Ovary (tissue), 9 donors: ENCODE measurements around the gene MAN1B1. TPM values are rescaled to one million over a fixed set of nuclear protein-coding genes. Genes with fewer than 3 reads are reported as not detected.

Experiments used
- DNase-seq, 5 donors: peaks; one replicate each; pipeline ENCODE4 v3.0.0-alpha.2; 2019 to 2020
- H3K27ac ChIP-seq, 2 donors: fragments of 200-600 bp; one replicate each; pipeline versions ENCODE4 v1.5.1 to v1.8.0; 2019 to 2022
- H3K27me3 ChIP-seq: fragments of 200-600 bp; one replicate; pipeline ENCODE4 v1.8.0; 2022
- H3K36me3 ChIP-seq: fragments of 200-600 bp; sonication (generic); one replicate; pipeline ENCODE4 v1.5.1; 2019
- H3K4me1 ChIP-seq: one replicate; pipeline ENCODE4 v1.8.1; 2013; ENCODE audit warnings: mild to moderate bottlenecking, moderate library complexity; ENCODE audit not compliant: insufficient read depth
- H3K4me3 ChIP-seq: fragments of 200-600 bp; sonication (generic); one replicate; pipeline ENCODE4 v1.5.1; 2017
- H3K9me3 ChIP-seq, 2 donors: fragments of 200-600 bp in 1 of 2; sonication (generic) in 1 of 2; one replicate each; pipeline versions ENCODE4 v1.5.1 to v1.8.1; 2013 to 2019; ENCODE audit warnings: mild to moderate bottlenecking in 1 of 2, moderate library complexity in 1 of 2
- EP300 ChIP-seq: sonication (generic); formaldehyde crosslinking; IDR thresholded peaks from one replicate; pipeline ENCODE4 v1.6.1; 2017; ENCODE audit warnings: antibody characterized with exemption
- POLR2A ChIP-seq: fragments of 450-650 bp; IDR thresholded peaks from one replicate; pipeline ENCODE4 v1.6.1; 2017; ENCODE audit warnings: antibody characterized with exemption, mild to moderate bottlenecking, moderate library complexity
- WGBS, 3 donors: extraction: QIAGEN DNeasy Blood & Tissue Kit in 1 of 3; methylation state at CpG; one replicate each; pipeline versions ENCODE4 v1.1.5 to v1.1.7; 2013 to 2017; 5-methylcytosine and 5-hydroxymethylcytosine counted together
- intact Hi-C, 4 donors: fragments of 100-400 bp; cut with DNase I; formaldehyde crosslinking; loops; one replicate each; pipeline versions ENCODE4 v1.11.0 to v1.15.1; 2022 to 2023
- polyA plus RNA-seq, 2 donors: library from polyadenylated mRNA; stranded (reverse); fragments of 200-250 nt in 1 of 2; fragments of 350-450 nt in 1 of 2; fragmentation: Illumina TruSeq in 1 of 2; extraction: RNeasy Lipid Tissue Mini Kit (QIAGEN cat#74804) in 1 of 2; gene quantifications; one replicate each; pipeline ENCODE4 v1.2.3, GENCODE V29; 2013 to 2014
- total RNA-seq, 7 donors: library from RNA; depleted of rRNA in 2 of 7; stranded (reverse); fragments of >200 nt in 2 of 7; fragmentation: NEBNext Ultra II Directional in 3 of 7; extraction: Animal tissue kit (Norgen Biotek cat#: 25700) in 3 of 7; gene quantifications; one replicate each; pipeline versions ENCODE4 v1.1.0 to v1.2.4, GENCODE V29; 2016 to 2023
- TF ChIP-seq, protein P1 (sequence below), 3 donors: fragments of 450-650 bp in 2 of 3; fragments of 200-600 bp in 1 of 3; IDR thresholded peaks; one replicate each; pipeline versions ENCODE4 v1.5.1 to v1.8.0; 2016 to 2022; ENCODE audit warnings: antibody characterized with exemption in 3 of 3, mild to moderate bottlenecking in 1 of 3
- donor health status: DM: no; HTN: no; CAD: no; lungs with moderate emphysema.
- donor health status: DM: no; HTN: no; CAD: no.
- donor health status: Bipolar disorder and iron deficiency.
- donor health status: DM: yes; HTN: yes; CAD: no.
- donor health status: DM: no; HTN: no; CAD: no.
- donor health status: DM: yes; HTN: yes; CAD: no.

The MAN1B1 gene
- total and polyA plus RNA-seq, 9 donors: 30.2 to 109 (median 39.7) TPM

- Histone ChIP-seq H3K36me3 (no peaks in the 10 kb centered on the region), H3K27me3 (peaks cover 4% of the 10 kb centered on the region), H3K4me3 (no peak overlapping the region), H3K9me3 (no peaks in the 10 kb centered on the region), H3K4me1 (no peaks in the 10 kb centered on the region), H3K27ac (no peak overlapping the region)
- no peak for TF ChIP-seq POLR2A
- TF ChIP-seq EP300: no peak
- TF ChIP-seq, protein P1, sequence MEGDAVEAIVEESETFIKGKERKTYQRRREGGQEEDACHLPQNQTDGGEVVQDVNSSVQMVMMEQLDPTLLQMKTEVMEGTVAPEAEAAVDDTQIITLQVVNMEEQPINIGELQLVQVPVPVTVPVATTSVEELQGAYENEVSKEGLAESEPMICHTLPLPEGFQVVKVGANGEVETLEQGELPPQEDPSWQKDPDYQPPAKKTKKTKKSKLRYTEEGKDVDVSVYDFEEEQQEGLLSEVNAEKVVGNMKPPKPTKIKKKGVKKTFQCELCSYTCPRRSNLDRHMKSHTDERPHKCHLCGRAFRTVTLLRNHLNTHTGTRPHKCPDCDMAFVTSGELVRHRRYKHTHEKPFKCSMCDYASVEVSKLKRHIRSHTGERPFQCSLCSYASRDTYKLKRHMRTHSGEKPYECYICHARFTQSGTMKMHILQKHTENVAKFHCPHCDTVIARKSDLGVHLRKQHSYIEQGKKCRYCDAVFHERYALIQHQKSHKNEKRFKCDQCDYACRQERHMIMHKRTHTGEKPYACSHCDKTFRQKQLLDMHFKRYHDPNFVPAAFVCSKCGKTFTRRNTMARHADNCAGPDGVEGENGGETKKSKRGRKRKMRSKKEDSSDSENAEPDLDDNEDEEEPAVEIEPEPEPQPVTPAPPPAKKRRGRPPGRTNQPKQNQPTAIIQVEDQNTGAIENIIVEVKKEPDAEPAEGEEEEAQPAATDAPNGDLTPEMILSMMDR (IDR thresholded peaks at IDR 0.05): no peak
- intact Hi-C loops: loop anchor here in 1 of 4 donors (5.0 kb wide), 1 partner anchor 42 kb away; the partner anchor contains the start of gene ABCA2
- 83 to 87% (median 85%) methylated on average over 17 of the region's 17 CpGs for WGBS, 3 donors
- DNase-seq: no peak
Measured at GRCh38 chr9:137068539-137069507, 18.0 kb upstream of the MAN1B1 start.

DNA sequence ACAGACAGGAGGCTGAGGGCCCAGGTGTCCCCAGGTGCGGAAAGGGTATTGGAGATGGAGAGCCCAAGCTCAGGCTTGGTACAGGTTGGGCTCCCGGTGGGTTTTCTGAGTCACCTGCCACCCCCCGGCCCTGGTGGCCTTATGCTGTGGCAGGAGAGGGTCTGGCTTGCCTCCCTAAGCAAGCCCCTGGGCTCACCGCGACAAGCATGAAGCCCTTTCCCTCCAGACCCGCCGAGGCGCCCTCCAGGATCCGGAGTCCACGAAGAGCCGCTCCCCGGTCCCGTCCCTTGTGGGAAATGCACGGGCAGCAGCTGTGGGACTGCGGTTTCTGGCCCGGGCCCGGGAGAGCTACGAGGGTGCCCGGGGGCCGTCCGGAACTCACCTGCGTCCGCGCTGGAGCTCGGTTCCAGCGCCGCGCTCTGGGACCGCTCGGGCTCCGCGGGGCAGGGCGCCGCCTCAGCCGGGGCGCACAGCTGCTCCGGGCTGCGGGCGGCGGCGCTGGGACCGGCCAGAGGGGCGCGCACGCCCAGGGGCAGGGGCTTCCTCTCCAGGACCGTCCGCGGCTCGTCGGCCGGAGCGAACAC is 17.2 kb upstream of the MAN1B1 start:
- Histone ChIP-seq H3K9me3 (no peaks in the 10 kb centered on the region), H3K4me3 (no peak overlapping the region), H3K36me3 (no peaks in the 10 kb centered on the region), H3K27ac (no peak overlapping the region), H3K4me1 (no peaks in the 10 kb centered on the region), H3K27me3 (peaks cover 4% of the 10 kb centered on the region)
- 4 to 13% (median 5%) methylated on average over 9 to 52 of the region's 52 CpGs for WGBS, 3 donors
- no peak for TF ChIP-seq EP300
- TF ChIP-seq, protein P1 (IDR thresholded peaks at IDR 0.05): no peak
- DNase-seq: no peak
- intact Hi-C loops: loop anchor here in 1 of 4 donors (5.0 kb wide), 1 partner anchor 42 kb away; the partner anchor contains the start of gene ABCA2

DNA sequence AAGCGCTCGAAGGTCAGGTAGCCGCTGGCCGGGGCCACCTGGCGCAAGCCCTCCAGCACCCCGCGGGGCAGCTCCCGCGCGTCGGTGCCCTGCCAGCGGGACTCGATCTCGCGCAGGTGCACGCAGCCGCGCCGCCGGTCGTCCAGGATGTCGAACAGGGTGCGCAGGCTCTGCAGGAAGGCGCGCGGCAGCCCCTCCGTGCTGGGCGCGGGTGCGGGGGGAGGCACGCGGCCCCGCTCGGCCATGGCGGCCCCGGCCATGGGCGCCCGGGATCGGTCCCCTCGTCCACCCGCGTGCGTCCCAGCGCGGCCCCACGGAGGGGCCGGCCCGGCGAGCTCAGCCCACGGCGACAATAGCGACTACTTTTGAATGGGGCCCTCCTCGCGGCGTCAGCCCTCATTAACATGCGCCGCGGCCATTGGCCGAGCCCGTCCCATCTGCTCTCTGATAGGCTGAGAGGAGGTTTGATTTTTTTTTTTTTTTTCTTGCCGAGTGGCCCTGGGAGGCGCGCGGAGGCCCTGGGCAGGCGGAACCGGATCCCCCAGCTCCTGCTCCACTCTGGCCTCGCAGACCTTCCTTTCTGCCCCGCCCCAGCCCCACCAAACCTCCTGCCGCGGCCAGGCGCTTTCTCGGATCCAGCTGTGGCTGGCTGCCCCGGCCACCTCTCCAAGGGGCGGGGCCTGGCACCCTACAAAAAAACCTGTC is 16.4 kb upstream of the MAN1B1 start, which contains the start of gene SAPCD2:
Gene SAPCD2 (minus strand): TSS at position 357 of the 705 bp plus-strand sequence. CDS start 97 bp downstream, at position 260.
- no peak within 1 kb of the TSS for H3K27ac ChIP-seq
- TF ChIP-seq, protein P1 (IDR thresholded peaks at IDR 0.05): no peak
- no peak for TF ChIP-seq EP300
- TF ChIP-seq POLR2A: no peak
- H3K4me1 ChIP-seq: no peaks in the 10 kb centered on the region
- DNase-seq: peak in 4 of 5 donors; percentile 55 to 76 (median 62)
- WGBS, 3 donors: 0 to 1% (median 0%) methylated on average over 38 to 74 of the region's 74 CpGs
- H3K36me3 ChIP-seq: no peaks in the 10 kb centered on the region
- H3K9me3 ChIP-seq: no peaks in the 10 kb centered on the region
- peak within 1 kb of the TSS; percentile 8 for H3K4me3 ChIP-seq
- intact Hi-C loops: no loop called here
- H3K27me3 ChIP-seq: peaks cover 4% of the 10 kb centered on the region

- DNase-seq: no peak
- Histone ChIP-seq H3K9me3 (no peaks in the 10 kb centered on the region), H3K27ac (no peak overlapping the region), H3K4me3 (no peak overlapping the region), H3K4me1 (no peaks in the 10 kb centered on the region), H3K27me3 (peaks cover 4% of the 10 kb centered on the region), H3K36me3 (no peaks in the 10 kb centered on the region)
- intact Hi-C loops: no loop called here
- TF ChIP-seq EP300 (no peak), POLR2A (no peak)
- TF ChIP-seq, protein P1 (IDR thresholded peaks at IDR 0.05): no peak
- 21 to 24% (median 23%) methylated on average over 6 of the region's 6 CpGs for WGBS, 3 donors
Measured at GRCh38 chr9:137070906-137071275, 15.9 kb upstream of the MAN1B1 start.
